Esophagus squamous epithelium (tissue), 5 donors: ENCODE measurements around the gene SLC24A3. TPM values are rescaled to one million over a fixed set of nuclear protein-coding genes. Genes with fewer than 3 reads are reported as not detected.

Experiments
- DNase-seq: peaks from one replicate; lab custom pipeline; 2025; lab: John Stamatoyannopoulos, UW
- H3K27ac ChIP-seq, 4 donors: fragments of 200-600 bp; sonication (generic); one replicate each; pipeline ENCODE4 v1.5.1; 2016 to 2019; ENCODE audit warnings: mild to moderate bottlenecking in 1 of 4
- H3K27me3 ChIP-seq, 4 donors: fragments of 200-600 bp; sonication (generic); 1 replicate in 3 of 4; 2 replicates in 1 of 4; pipeline versions ENCODE4 v1.5.1 to v1.6.0; 2017 to 2021; ENCODE audit warnings: antibody characterized with exemption in 1 of 4
- H3K36me3 ChIP-seq, 3 donors: fragments of 200-600 bp; sonication (generic); one replicate each; pipeline ENCODE4 v1.5.1; 2016 to 2019
- H3K4me1 ChIP-seq, 3 donors: fragments of 200-600 bp; sonication (generic); one replicate each; pipeline ENCODE4 v1.5.1; 2017 to 2019
- H3K4me3 ChIP-seq, 4 donors: fragments of 200-600 bp; sonication (generic); 1 replicate in 3 of 4; 2 replicates in 1 of 4; pipeline ENCODE4 v1.5.1; 2016 to 2019; ENCODE audit warnings: mild to moderate bottlenecking in 2 of 4, moderate library complexity in 1 of 4
- H3K9me3 ChIP-seq, 3 donors: fragments of 200-600 bp; sonication (generic); one replicate each; pipeline ENCODE4 v1.5.1; 2016 to 2019
- POLR2A ChIP-seq, 4 donors: fragments of 450-650 bp; IDR thresholded peaks; one replicate each; pipeline ENCODE4 v1.6.1; 2017; ENCODE audit warnings: antibody characterized with exemption in 4 of 4, mild to moderate bottlenecking in 4 of 4, moderate library complexity in 3 of 4
- WGBS, 2 donors: methylation state at CpG; one replicate each; pipeline ENCODE4 v1.1.5; 2018; 5-methylcytosine and 5-hydroxymethylcytosine counted together
- intact Hi-C: fragments of 100-400 bp; cut with DNase I; formaldehyde crosslinking; loops from one replicate; pipeline ENCODE4 v1.15.0; 2022
- total RNA-seq, 4 donors: library from RNA; depleted of rRNA; stranded (reverse); fragments of >200 nt; gene quantifications; one replicate each; pipeline ENCODE4 v1.1.0, GENCODE V29; 2016
- TF ChIP-seq, protein P1 (sequence below), 6 experiments: fragments of 450-650 bp in 4 of 6; fragments of 200-600 bp in 2 of 6; sonication (generic) in 2 of 6; IDR thresholded peaks; one replicate each; pipeline ENCODE4 v1.5.1; 2016 to 2019; ENCODE audit warnings: antibody characterized with exemption in 6 of 6, mild to moderate bottlenecking in 4 of 6, moderate library complexity in 4 of 6
- donor health status: DM: yes; HTN: yes; CAD: no.

SLC24A3 gene
- total RNA-seq, 4 donors from 2014 or later, result 3.0 to 8.2 (median 6.1) TPM

DNA sequence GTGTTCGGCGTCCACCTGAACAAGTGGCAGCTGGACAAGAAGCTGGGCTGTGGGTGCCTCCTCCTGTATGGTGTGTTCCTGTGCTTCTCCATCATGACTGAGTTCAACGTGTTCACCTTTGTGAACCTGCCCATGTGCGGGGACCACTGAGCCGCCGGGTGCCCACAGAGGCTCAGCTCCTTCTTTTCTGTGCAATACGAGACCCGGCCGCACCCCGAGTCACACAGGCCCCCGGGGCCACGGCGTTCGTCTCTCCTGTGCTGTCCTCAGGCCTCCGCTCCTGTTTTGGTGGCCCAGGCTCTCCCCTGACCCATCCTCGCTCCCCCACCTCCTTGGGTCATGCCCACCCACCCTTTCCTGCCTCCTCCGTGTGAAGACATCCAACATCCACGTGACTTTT is 508.5 kb downstream of the SLC24A3 start:
- Histone ChIP-seq H3K27me3 (no peaks in the 10 kb centered on the region), H3K9me3 (peaks cover 0 to 5% (median 0%) of the 10 kb centered on the region in 3 donors), H3K4me1 (peaks cover 0 to 3% (median 0%) of the 10 kb centered on the region in 3 donors), H3K36me3 (peaks cover 0 to 10% (median 0%) of the 10 kb centered on the region in 3 donors), H3K4me3 (no peak overlapping the region), H3K27ac (no peak overlapping the region)
- WGBS, 2 donors, result 85 to 93% methylated on average over 13 to 17 of the region's 18 CpGs
- intact Hi-C loops, result no loop called here
- TF ChIP-seq, protein P1, sequence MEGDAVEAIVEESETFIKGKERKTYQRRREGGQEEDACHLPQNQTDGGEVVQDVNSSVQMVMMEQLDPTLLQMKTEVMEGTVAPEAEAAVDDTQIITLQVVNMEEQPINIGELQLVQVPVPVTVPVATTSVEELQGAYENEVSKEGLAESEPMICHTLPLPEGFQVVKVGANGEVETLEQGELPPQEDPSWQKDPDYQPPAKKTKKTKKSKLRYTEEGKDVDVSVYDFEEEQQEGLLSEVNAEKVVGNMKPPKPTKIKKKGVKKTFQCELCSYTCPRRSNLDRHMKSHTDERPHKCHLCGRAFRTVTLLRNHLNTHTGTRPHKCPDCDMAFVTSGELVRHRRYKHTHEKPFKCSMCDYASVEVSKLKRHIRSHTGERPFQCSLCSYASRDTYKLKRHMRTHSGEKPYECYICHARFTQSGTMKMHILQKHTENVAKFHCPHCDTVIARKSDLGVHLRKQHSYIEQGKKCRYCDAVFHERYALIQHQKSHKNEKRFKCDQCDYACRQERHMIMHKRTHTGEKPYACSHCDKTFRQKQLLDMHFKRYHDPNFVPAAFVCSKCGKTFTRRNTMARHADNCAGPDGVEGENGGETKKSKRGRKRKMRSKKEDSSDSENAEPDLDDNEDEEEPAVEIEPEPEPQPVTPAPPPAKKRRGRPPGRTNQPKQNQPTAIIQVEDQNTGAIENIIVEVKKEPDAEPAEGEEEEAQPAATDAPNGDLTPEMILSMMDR (IDR thresholded peaks at IDR 0.05), result no peak
- TF ChIP-seq POLR2A (IDR thresholded peaks at IDR 0.05), result no peak
- no peak for DNase-seq

DNA sequence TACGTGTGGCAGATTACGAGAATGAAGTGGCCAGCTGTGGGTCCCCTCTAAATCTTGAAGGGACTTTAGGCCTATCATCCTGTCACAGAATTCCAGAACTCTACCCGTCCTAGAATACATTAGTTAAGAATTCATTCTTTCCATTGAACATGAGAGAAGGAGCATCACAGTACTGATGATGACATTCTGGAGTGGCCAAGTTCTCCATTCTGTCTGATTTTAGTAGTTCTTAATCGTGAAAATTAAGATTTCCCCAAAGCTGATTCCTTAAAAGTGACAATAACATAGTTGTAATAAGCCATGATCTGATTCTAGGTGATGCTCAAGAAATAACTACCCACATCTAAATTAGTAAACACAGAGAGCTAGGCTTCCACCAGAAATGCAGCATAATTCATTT is 510.6 kb downstream of the SLC24A3 start:
- Histone ChIP-seq H3K27me3 (no peaks in the 10 kb centered on the region), H3K4me3 (no peak overlapping the region), H3K9me3 (no peaks in the 10 kb centered on the region), H3K4me1 (peaks cover 0 to 10% (median 0%) of the 10 kb centered on the region in 3 donors), H3K27ac (no peak overlapping the region), H3K36me3 (peaks cover 0 to 5% (median 0%) of the 10 kb centered on the region in 3 donors)
- DNase-seq, result no peak
- intact Hi-C loops, result no loop called here
- TF ChIP-seq, protein P1 (IDR thresholded peaks at IDR 0.05), result no peak
- TF ChIP-seq POLR2A (IDR thresholded peaks at IDR 0.05), result no peak
- 88 to 89% methylated on average over 4 of the region's 4 CpGs for WGBS, 2 donors

DNA sequence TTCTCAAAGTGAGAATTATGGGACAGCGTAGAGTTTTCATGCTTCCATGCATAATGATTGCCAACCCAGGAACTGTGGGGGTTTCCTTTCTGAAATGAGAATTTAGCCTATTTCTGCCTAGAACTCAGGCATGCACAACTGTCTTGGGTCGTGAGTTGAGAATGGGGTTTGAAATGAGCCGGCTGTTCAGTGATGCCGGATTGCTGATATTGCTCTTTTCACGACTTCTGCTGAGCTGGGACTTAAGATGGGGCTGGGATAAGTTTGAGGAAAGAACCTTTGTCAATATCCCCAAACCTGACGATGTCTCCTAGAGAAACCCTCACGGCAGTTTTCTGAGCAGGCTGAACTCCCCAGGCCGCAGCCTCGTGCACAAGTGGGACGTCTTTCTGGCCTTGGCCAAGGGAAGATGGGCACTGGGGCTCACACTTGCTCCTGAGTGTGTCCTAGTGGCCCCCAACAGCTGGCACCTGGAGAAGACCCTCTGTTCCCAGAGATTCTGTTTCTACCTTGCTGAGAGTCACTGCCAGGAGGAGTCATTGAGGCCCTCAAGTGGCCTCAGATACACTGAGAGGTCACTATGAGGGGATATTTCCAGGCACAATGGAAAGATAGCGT is 511.5 kb downstream of the SLC24A3 start:
- intact Hi-C loops, result no loop called here
- peaks cover 0 to 10% (median 0%) of the 10 kb centered on the region in 3 donors for H3K4me1 ChIP-seq
- H3K9me3 ChIP-seq, result no peaks in the 10 kb centered on the region
- TF ChIP-seq, protein P1 (IDR thresholded peaks at IDR 0.05), result no peak
- no peak for TF ChIP-seq POLR2A (IDR thresholded peaks at IDR 0.05)
- no peaks in the 10 kb centered on the region for H3K27me3 ChIP-seq
- peaks cover 0 to 5% (median 0%) of the 10 kb centered on the region in 3 donors for H3K36me3 ChIP-seq
- DNase-seq, result no peak
- no peak overlapping the region for H3K4me3 ChIP-seq
- 82 to 86% methylated on average over 7 to 11 of the region's 11 CpGs for WGBS, 2 donors
- H3K27ac ChIP-seq, result no peak overlapping the region

DNA sequence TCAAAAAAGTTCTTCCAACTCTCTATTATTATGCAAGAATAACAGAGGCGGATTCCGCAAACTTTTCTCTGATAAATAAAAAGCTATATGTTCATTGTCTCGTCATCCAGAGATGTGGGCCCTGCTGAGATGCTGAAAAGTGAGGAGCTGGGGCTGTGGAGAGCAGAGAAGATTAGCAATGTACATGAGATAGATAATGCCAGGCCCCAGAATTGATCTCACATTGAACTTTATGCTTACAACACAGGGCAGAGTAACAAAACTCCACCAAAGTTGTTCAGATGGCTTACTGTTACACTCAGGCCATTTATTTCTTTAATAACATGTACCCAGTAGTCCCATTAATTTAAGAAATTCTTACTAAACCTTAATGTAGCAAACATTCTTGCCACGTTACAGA is 512.9 kb downstream of the SLC24A3 start:
- Histone ChIP-seq H3K4me3 (no peak overlapping the region), H3K36me3 (peaks cover 0 to 5% (median 0%) of the 10 kb centered on the region in 3 donors), H3K27ac (no peak overlapping the region), H3K27me3 (no peaks in the 10 kb centered on the region), H3K4me1 (peaks cover 0 to 10% (median 0%) of the 10 kb centered on the region in 3 donors), H3K9me3 (no peaks in the 10 kb centered on the region)
- no peak for DNase-seq
- WGBS, 2 donors, result 86 to 94% methylated on average over 4 of the region's 4 CpGs
- intact Hi-C loops, result no loop called here
- TF ChIP-seq, protein P1 (IDR thresholded peaks at IDR 0.05), result no peak
- TF ChIP-seq POLR2A (IDR thresholded peaks at IDR 0.05), result no peak

DNA sequence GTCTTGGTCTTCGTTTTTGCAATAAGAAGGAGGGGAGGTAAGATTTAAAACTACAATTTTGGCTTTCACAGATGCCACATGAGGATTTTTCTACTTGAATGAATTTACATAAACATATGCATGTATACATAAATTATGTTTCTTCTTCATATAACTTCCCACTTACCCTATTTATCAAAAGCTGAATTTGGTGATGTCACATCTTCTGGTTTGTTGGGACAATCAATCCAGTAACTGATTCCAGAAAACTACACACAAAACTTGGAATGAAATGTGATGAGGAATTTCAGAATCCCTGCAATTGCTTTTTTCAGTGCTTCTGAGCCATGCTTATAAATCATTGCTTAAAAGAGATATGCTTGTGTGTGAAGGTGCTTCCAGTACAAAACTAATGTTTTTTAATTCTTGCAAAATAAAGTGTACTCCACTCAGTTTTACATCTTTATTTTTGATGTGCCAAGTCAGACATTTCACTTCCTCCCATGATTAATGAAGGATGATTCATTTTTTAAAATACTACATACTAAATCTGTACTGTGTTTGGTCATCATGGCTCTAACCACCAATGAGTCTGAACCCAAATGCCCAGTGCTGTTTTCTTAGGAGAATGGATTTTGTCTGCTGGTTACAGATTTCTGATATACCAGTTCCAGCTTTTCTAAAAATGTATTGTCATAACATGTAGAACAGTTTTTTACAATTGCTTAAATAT is 513.5 kb downstream of the SLC24A3 start:
- Histone ChIP-seq H3K9me3 (no peaks in the 10 kb centered on the region), H3K27me3 (no peaks in the 10 kb centered on the region), H3K36me3 (no peaks in the 10 kb centered on the region), H3K4me3 (no peak overlapping the region), H3K4me1 (peaks cover 0 to 10% (median 0%) of the 10 kb centered on the region in 3 donors), H3K27ac (no peak overlapping the region)
- 74 to 85% methylated on average over 1 of the region's 1 CpG for WGBS, 2 donors
- no peak for DNase-seq
- TF ChIP-seq, protein P1 (IDR thresholded peaks at IDR 0.05), result no peak
- no peak for TF ChIP-seq POLR2A (IDR thresholded peaks at IDR 0.05)
- intact Hi-C loops, result no loop called here
